ENCODE results near the gene ANKRD11. TPM values are rescaled to one million over a fixed set of nuclear protein-coding genes. Genes with fewer than 3 reads are reported as not detected.
"Not testable (repeated sequence)": the region's sequence is repeated elsewhere in the genome, so short reads cannot be mapped to it uniquely, and the experiment has no call there.

ANKRD11 gene
- total RNA-seq, 1 donor from 2014 or later = 140 TPM

GRCh38 chr16:89275284-89275584 lies 215.1 kb downstream of the ANKRD11 start:
- no peak for ATAC-seq

GRCh38 chr16:89274561-89275283 lies 215.6 kb downstream of the ANKRD11 start:
- intact Hi-C loops (cut with DNase I) = no loop called here
- DNase-seq (ENCODE audit: low spot score) = no peak

More at GRCh38 chr16:89275284-89275584, 215.1 kb downstream of the ANKRD11 start:
- intact Hi-C loops (cut with DNase I) = no loop called here
- DNase-seq (ENCODE audit: low spot score) = no peak

GRCh38 chr16:89273741-89274472 lies 216.5 kb downstream of the ANKRD11 start:
- intact Hi-C loops (cut with DNase I) = no loop called here
- DNase-seq (ENCODE audit: low spot score) (no peak), ATAC-seq (no peak)

More at GRCh38 chr16:89274561-89275283, 215.6 kb downstream of the ANKRD11 start:
- ATAC-seq = no peak

GRCh38 chr16:89272631-89273030 lies 217.7 kb downstream of the ANKRD11 start:
- ATAC-seq = no peak
- intact Hi-C loops (cut with DNase I) = no loop called here
- DNase-seq (ENCODE audit: low spot score) = no peak

GRCh38 chr16:89270666-89271345 lies 219.6 kb downstream of the ANKRD11 start:
- DNase-seq (ENCODE audit: low spot score) = peak; percentile 54
- intact Hi-C loops (cut with DNase I) = no loop called here
- ATAC-seq = no peak

GRCh38 chr16:89269805-89270665 lies 220.3 kb downstream of the ANKRD11 start:
- DNase-seq (ENCODE audit: low spot score) = peak; percentile 51
- intact Hi-C loops (cut with DNase I) = no loop called here
- ATAC-seq = no peak

- ATAC-seq = peak; percentile 90
- intact Hi-C loops (cut with DNase I) = no loop called here
- DNase-seq (ENCODE audit: low spot score) = peak; percentile 59
These were observed 221.2 kb downstream of the ANKRD11 start for GRCh38 chr16:89268987-89269735.

GRCh38 chr16:89268585-89268984 lies 221.8 kb downstream of the ANKRD11 start:
- ATAC-seq (peak; percentile 21), DNase-seq (ENCODE audit: low spot score) (peak; percentile 55)
- intact Hi-C loops (cut with DNase I) = no loop called here

- intact Hi-C loops (cut with DNase I); DNase-seq (ENCODE audit: low spot score); ATAC-seq: not testable (repeated sequence)
These were observed 222.6 kb downstream of the ANKRD11 start for GRCh38 chr16:89267746-89268145.

GRCh38 chr16:89266521-89267134 lies 223.7 kb downstream of the ANKRD11 start:
- ATAC-seq = no peak
- DNase-seq (ENCODE audit: low spot score) = peak; percentile 53
- intact Hi-C loops (cut with DNase I) = no loop called here

GRCh38 chr16:89265647-89266046 lies 224.7 kb downstream of the ANKRD11 start:
- intact Hi-C loops (cut with DNase I) = no loop called here
- ATAC-seq (no peak), DNase-seq (ENCODE audit: low spot score) (peak; percentile 52)

GRCh38 chr16:89264800-89265550 lies 225.4 kb downstream of the ANKRD11 start:
- no peak for ATAC-seq
- intact Hi-C loops (cut with DNase I) = no loop called here
- DNase-seq (ENCODE audit: low spot score) = no peak

GRCh38 chr16:89261691-89262563 lies 228.4 kb downstream of the ANKRD11 start:
- ATAC-seq (peak; percentile 23), DNase-seq (ENCODE audit: low spot score) (no peak)
- intact Hi-C loops (cut with DNase I) = no loop called here

GRCh38 chr16:89259901-89260300 lies 230.5 kb downstream of the ANKRD11 start:
- DNase-seq (ENCODE audit: low spot score); intact Hi-C loops (cut with DNase I); ATAC-seq: not testable (repeated sequence)

GRCh38 chr16:89257757-89258465 lies 232.4 kb downstream of the ANKRD11 start:
- DNase-seq (ENCODE audit: low spot score) = no peak
- intact Hi-C loops (cut with DNase I) = no loop called here
- no peak for ATAC-seq

- intact Hi-C loops (cut with DNase I) = no loop called here
- DNase-seq (ENCODE audit: low spot score) (no peak), ATAC-seq (peak; percentile 21)
These were observed 233.1 kb downstream of the ANKRD11 start for GRCh38 chr16:89257281-89257731.
